Activated CD4-positive, alpha-beta memory T cell treated with anti-CD3 and anti-CD28 coated beads for 36 hours (primary cell): Measurements from ENCODE around the gene XRRA1. TPM values are rescaled to one million over a fixed set of nuclear protein-coding genes. Genes with fewer than 3 reads are reported as not detected.
"Not testable (repeated sequence)": the region's sequence is repeated elsewhere in the genome, so short reads cannot be mapped to it uniquely, and the experiment has no call there.

ENCODE experiments used
- CTCF ChIA-PET: fragments of 350-600 bp; sonication (Branson Sonifier 250); formaldehyde crosslinking; loops from one replicate; lab custom pipeline; 2021; ENCODE audit warnings: antibody characterized with exemption, inconsistent platforms; lab: Charles Lee
- POLR2A ChIA-PET: fragments of 350-600 bp; sonication (Branson Sonifier 250); formaldehyde crosslinking; loops from one replicate; lab custom pipeline; 2021; ENCODE audit warnings: antibody characterized with exemption; lab: Charles Lee
- DNase-seq: peaks from one replicate; pipeline ENCODE4 v3.0.0-alpha.2; 2020
- H3K27ac Mint-ChIP-seq: one replicate; pipeline ENCODE4 v1.8.0; 2021; ENCODE audit warnings: mixed read lengths
- H3K27me3 Mint-ChIP-seq: one replicate; pipeline ENCODE4 v1.8.0; 2021; ENCODE audit warnings: mixed read lengths
- H3K36me3 Mint-ChIP-seq: one replicate; pipeline ENCODE4 v1.8.0; 2021; ENCODE audit warnings: mixed read lengths
- H3K4me1 Mint-ChIP-seq: one replicate; pipeline ENCODE4 v1.8.0; 2021; ENCODE audit warnings: low read depth, mixed read lengths
- H3K4me3 Mint-ChIP-seq: one replicate; pipeline ENCODE4 v1.8.0; 2021; ENCODE audit warnings: mild to moderate bottlenecking, mixed read lengths
- H3K9me3 Mint-ChIP-seq: one replicate; pipeline ENCODE4 v1.8.0; 2021; ENCODE audit warnings: mixed read lengths
- intact Hi-C: fragments of 100-400 bp; cut with micrococcal nuclease; formaldehyde crosslinking; loops from one replicate; pipeline ENCODE4 v1.15.1; 2023
- total RNA-seq, 2 experiments: library from RNA; stranded (reverse); gene quantifications; one replicate each; pipeline ENCODE4 v1.2.3, GENCODE V29; 2021

Gene XRRA1
- total RNA-seq, result 10 to 100 TPM in 1 of 2 experiments, 1 to 10 TPM in 1; 9.1 to 13.0 TPM

GRCh38 chr11:74948898-74949752 is at the start of gene XRRA1, which contains the start of gene SPCS2:
Gene XRRA1 (minus strand): TSS chr11:74949091. CDS start chr11:74940878, 8,213 bp downstream.
Gene SPCS2 (plus strand): TSS chr11:74949266. CDS start chr11:74949286, 20 bp downstream.
- Mint-ChIP-seq H3K36me3 (peaks cover 19% of the 10 kb centered on the region), H3K4me3 (peak within 1 kb of the TSS; percentile 99), H3K4me1 (peaks cover 39% of the 10 kb centered on the region), H3K27me3 (no peaks in the 10 kb centered on the region), H3K9me3 (no peaks in the 10 kb centered on the region), H3K27ac (peak within 1 kb of the TSS; percentile 91)
- CTCF ChIA-PET, result interaction anchor here (0.6 to 1.0 kb wide), 3 partner anchors 19 to 292 kb away, joined by 3 to 4 read pairs (median 4); no protein-coding TSS in a partner anchor
- intact Hi-C loops, result loop anchor here (1.0 to 2.0 kb wide), 4 partner anchors 16 to 404 kb away; partner anchors contain the start of gene NEU3
- peak; percentile 99 for DNase-seq
- POLR2A ChIA-PET, result interaction anchor here (0.8 to 1.4 kb wide), 4 partner anchors 35 to 74 kb away, joined by 3 to 8 read pairs (median 3); partner anchors contain the start of gene NEU3

- peaks cover 9% of the 10 kb centered on the region for H3K36me3 Mint-ChIP-seq
- no peaks in the 10 kb centered on the region for H3K27me3 Mint-ChIP-seq
- peaks cover 22% of the 10 kb centered on the region for H3K4me1 Mint-ChIP-seq
- no peak overlapping the region for H3K4me3 Mint-ChIP-seq
- no peak for DNase-seq
- H3K9me3 Mint-ChIP-seq, result no peaks in the 10 kb centered on the region
- POLR2A ChIA-PET, result no interaction called here
- H3K27ac Mint-ChIP-seq, result no peak overlapping the region
- CTCF ChIA-PET, result no interaction called here
- intact Hi-C loops, result no loop called here
Observed at GRCh38 chr11:74992852-74993251, 44.0 kb upstream of the XRRA1 start.

GRCh38 chr11:74990941-74991340 is 42.0 kb upstream of the XRRA1 start:
- intact Hi-C loops, result no loop called here
- Mint-ChIP-seq H3K4me1 (peaks cover 22% of the 10 kb centered on the region), H3K27ac (no peak overlapping the region), H3K36me3 (peaks cover 5% of the 10 kb centered on the region), H3K4me3 (no peak overlapping the region), H3K27me3 (no peaks in the 10 kb centered on the region), H3K9me3 (no peaks in the 10 kb centered on the region)
- POLR2A ChIA-PET, result no interaction called here
- CTCF ChIA-PET, result no interaction called here
- DNase-seq, result no peak

GRCh38 chr11:74990150-74990549 is 41.3 kb upstream of the XRRA1 start:
- CTCF ChIA-PET, H3K36me3 Mint-ChIP-seq, H3K27ac Mint-ChIP-seq, H3K27me3 Mint-ChIP-seq, intact Hi-C loops, H3K9me3 Mint-ChIP-seq, DNase-seq: not testable (repeated sequence)
- POLR2A ChIA-PET, result interaction anchor here (1.1 to 2.4 kb wide), 2 partner anchors 41 to 497 kb away, joined by 3 to 8 read pairs; partner anchors contain the start of genes LIPT2, SPCS2 and XRRA1
- Mint-ChIP-seq H3K4me1 (peaks cover 22% of the 10 kb centered on the region), H3K4me3 (peak overlapping the region; percentile 91)

GRCh38 chr11:74989260-74989638 is 40.4 kb upstream of the XRRA1 start:
- peak overlapping the region; percentile 91 for H3K4me3 Mint-ChIP-seq
- ChIA-PET CTCF (interaction anchor here (0.9 to 2.0 kb wide), 8 partner anchors 33 to 272 kb away, joined by 3 to 8 read pairs (median 3); no protein-coding TSS in a partner anchor), POLR2A (interaction anchor here (0.6 to 2.4 kb wide), 6 partner anchors 8 to 818 kb away, joined by 3 to 8 read pairs (median 4); partner anchors contain the start of genes C2CD3, LIPT2, PPME1 and SPCS2)
- H3K9me3 Mint-ChIP-seq, result no peaks in the 10 kb centered on the region
- no peak for DNase-seq
- peak overlapping the region; percentile 70 for H3K27ac Mint-ChIP-seq
- H3K36me3 Mint-ChIP-seq, result no peaks in the 10 kb centered on the region
- intact Hi-C loops, result loop anchor here (2.0 kb wide), 1 partner anchor 60 kb away; no protein-coding TSS in a partner anchor
- peaks cover 22% of the 10 kb centered on the region for H3K4me1 Mint-ChIP-seq
- no peaks in the 10 kb centered on the region for H3K27me3 Mint-ChIP-seq

- Mint-ChIP-seq H3K4me1 (peaks cover 22% of the 10 kb centered on the region), H3K36me3 (no peaks in the 10 kb centered on the region), H3K4me3 (peak within 1 kb of the TSS; percentile 91), H3K27ac (peak within 1 kb of the TSS; percentile 70), H3K9me3 (no peaks in the 10 kb centered on the region), H3K27me3 (no peaks in the 10 kb centered on the region)
- intact Hi-C loops, result loop anchor here (1.0 to 2.0 kb wide), 2 partner anchors 39 to 60 kb away; partner anchors contain the start of genes SPCS2 and XRRA1
- POLR2A ChIA-PET, result interaction anchor here (0.6 to 2.4 kb wide), 6 partner anchors 9 to 818 kb away, joined by 3 to 8 read pairs (median 4); partner anchors contain the start of genes C2CD3, LIPT2, PPME1 and SPCS2
- CTCF ChIA-PET, result interaction anchor here (0.6 to 2.0 kb wide), 9 partner anchors 34 to 272 kb away, joined by 3 to 8 read pairs (median 3); no protein-coding TSS in a partner anchor
- peak; percentile 91 for DNase-seq
Observed at GRCh38 chr11:74988541-74989259, 39.8 kb upstream of the XRRA1 start, which contains the start of gene NEU3. Gene NEU3 (plus strand): TSS chr11:74988933. CDS start chr11:74989061, 128 bp downstream.

- Mint-ChIP-seq H3K9me3 (no peaks in the 10 kb centered on the region), H3K27me3 (no peaks in the 10 kb centered on the region), H3K27ac (no peak overlapping the region), H3K4me1 (peaks cover 4% of the 10 kb centered on the region), H3K36me3 (peaks cover 10% of the 10 kb centered on the region), H3K4me3 (no peak overlapping the region)
- no peak for DNase-seq
- POLR2A ChIA-PET, result interaction anchor here (0.5 to 1.1 kb wide), 2 partner anchors 36 to 378 kb away, joined by 3 to 5 read pairs; partner anchors contain the start of genes SPCS2 and XRRA1
- intact Hi-C loops, result no loop called here
- CTCF ChIA-PET, result no interaction called here
Observed at GRCh38 chr11:74984730-74985129, 35.8 kb upstream of the XRRA1 start.

GRCh38 chr11:74984070-74984469 is 35.2 kb upstream of the XRRA1 start:
- H3K36me3 Mint-ChIP-seq, result peaks cover 11% of the 10 kb centered on the region
- ChIA-PET POLR2A (interaction anchor here (1.1 kb wide), 1 partner anchor 35 kb away, joined by 3 read pairs; the partner anchor contains the start of genes SPCS2 and XRRA1), CTCF (no interaction called here)
- DNase-seq, result no peak
- no peak overlapping the region for H3K4me3 Mint-ChIP-seq
- H3K27ac Mint-ChIP-seq, result no peak overlapping the region
- intact Hi-C loops, result no loop called here
- no peaks in the 10 kb centered on the region for H3K4me1 Mint-ChIP-seq
- H3K27me3 Mint-ChIP-seq, result no peaks in the 10 kb centered on the region
- H3K9me3 Mint-ChIP-seq, result no peaks in the 10 kb centered on the region

GRCh38 chr11:74981888-74982287 is 33.0 kb upstream of the XRRA1 start:
- ChIA-PET POLR2A (no interaction called here), CTCF (interaction anchor here (0.6 to 1.1 kb wide), 2 partner anchors 52 kb away, joined by 3 read pairs; no protein-coding TSS in a partner anchor)
- Mint-ChIP-seq H3K4me1 (no peaks in the 10 kb centered on the region), H3K36me3 (peaks cover 19% of the 10 kb centered on the region), H3K4me3 (no peak overlapping the region), H3K27ac (no peak overlapping the region), H3K9me3 (no peaks in the 10 kb centered on the region), H3K27me3 (no peaks in the 10 kb centered on the region)
- intact Hi-C loops, result no loop called here
- no peak for DNase-seq

- H3K9me3 Mint-ChIP-seq, result no peaks in the 10 kb centered on the region
- no peaks in the 10 kb centered on the region for H3K27me3 Mint-ChIP-seq
- no peak overlapping the region for H3K27ac Mint-ChIP-seq
- ChIA-PET POLR2A (no interaction called here), CTCF (no interaction called here)
- intact Hi-C loops, result no loop called here
- no peaks in the 10 kb centered on the region for H3K4me1 Mint-ChIP-seq
- H3K4me3 Mint-ChIP-seq, result no peak overlapping the region
- H3K36me3 Mint-ChIP-seq, result peaks cover 19% of the 10 kb centered on the region
- DNase-seq, result no peak
Observed at GRCh38 chr11:74980634-74981033, 31.7 kb upstream of the XRRA1 start.

GRCh38 chr11:74978041-74978440 is 29.1 kb upstream of the XRRA1 start:
- intact Hi-C loops, result no loop called here
- Mint-ChIP-seq H3K27ac (no peak overlapping the region), H3K4me3 (no peak overlapping the region), H3K36me3 (peaks cover 38% of the 10 kb centered on the region), H3K9me3 (no peaks in the 10 kb centered on the region), H3K4me1 (no peaks in the 10 kb centered on the region), H3K27me3 (no peaks in the 10 kb centered on the region)
- no peak for DNase-seq
- CTCF ChIA-PET, result interaction anchor here (1.7 kb wide), 1 partner anchor 270 kb away, joined by 5 read pairs; no protein-coding TSS in a partner anchor
- POLR2A ChIA-PET, result no interaction called here
